HL-60 (cell line): ENCODE measurements around the gene SNX8.
"Not testable (repeated sequence)": the region's sequence is repeated elsewhere in the genome, so short reads cannot be mapped to it uniquely, and the experiment has no call there.

ENCODE experiments used
- GABPA ChIP-seq: IDR thresholded peaks from 2 replicates; pipeline ENCODE4 v1.6.1; 2012; ENCODE audit warnings: low read depth
- POLR2AphosphoS5 ChIP-seq: IDR thresholded peaks from 2 replicates; pipeline ENCODE4 v1.6.1; 2012; ENCODE audit warnings: low read depth
- TF ChIP-seq, protein P1 (sequence below): IDR thresholded peaks from one replicate; pipeline ENCODE4 v1.5.1; 2011; ENCODE audit warnings: low read length, control low read depth, inconsistent platforms; ENCODE audit not compliant: insufficient read depth
- TF ChIP-seq, protein P2 (sequence below): IDR thresholded peaks from 2 replicates; pipeline ENCODE4 v1.6.1; 2012; ENCODE audit warnings: low read depth; ENCODE audit not compliant: insufficient replicate concordance

DNA sequence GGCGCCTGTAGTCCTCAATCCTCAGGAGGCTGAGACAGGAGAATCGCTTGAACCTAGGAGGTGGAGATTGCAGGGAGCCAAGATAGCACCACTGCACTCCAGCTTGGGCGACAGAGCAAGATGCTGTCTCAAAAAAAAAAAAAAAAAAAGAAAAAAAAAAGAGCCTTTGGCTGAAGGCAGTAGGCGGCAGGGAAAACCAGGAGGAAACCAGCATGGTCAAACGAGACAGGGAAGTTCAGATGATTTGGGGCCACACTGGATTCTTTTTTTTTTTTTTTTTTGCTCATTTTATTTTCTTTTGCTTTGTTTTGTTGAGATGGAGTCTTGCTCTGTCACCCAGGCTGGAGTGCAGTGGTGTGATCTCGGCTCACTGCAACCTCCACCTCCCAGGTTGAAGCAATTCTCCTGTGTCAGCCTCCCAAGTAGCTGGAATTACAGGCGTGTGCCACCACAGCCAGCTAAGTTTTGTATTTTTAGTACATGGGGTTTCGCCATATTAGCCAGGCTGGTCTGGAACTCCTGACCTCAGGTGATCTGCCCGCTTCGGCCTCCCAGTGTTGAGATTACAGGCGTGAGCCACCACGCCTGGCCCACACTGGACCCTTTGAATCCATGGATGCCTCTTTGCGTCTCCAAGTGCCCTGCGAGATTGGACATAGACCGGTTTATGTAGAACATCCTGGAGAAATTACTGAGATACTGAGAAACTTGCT lies 33.3 kb upstream of the SNX8 start:
- TF ChIP-seq, protein P1, sequence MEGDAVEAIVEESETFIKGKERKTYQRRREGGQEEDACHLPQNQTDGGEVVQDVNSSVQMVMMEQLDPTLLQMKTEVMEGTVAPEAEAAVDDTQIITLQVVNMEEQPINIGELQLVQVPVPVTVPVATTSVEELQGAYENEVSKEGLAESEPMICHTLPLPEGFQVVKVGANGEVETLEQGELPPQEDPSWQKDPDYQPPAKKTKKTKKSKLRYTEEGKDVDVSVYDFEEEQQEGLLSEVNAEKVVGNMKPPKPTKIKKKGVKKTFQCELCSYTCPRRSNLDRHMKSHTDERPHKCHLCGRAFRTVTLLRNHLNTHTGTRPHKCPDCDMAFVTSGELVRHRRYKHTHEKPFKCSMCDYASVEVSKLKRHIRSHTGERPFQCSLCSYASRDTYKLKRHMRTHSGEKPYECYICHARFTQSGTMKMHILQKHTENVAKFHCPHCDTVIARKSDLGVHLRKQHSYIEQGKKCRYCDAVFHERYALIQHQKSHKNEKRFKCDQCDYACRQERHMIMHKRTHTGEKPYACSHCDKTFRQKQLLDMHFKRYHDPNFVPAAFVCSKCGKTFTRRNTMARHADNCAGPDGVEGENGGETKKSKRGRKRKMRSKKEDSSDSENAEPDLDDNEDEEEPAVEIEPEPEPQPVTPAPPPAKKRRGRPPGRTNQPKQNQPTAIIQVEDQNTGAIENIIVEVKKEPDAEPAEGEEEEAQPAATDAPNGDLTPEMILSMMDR = not testable (repeated sequence)
- TF ChIP-seq POLR2AphosphoS5, GABPA: not testable (repeated sequence)
- TF ChIP-seq, protein P2, sequence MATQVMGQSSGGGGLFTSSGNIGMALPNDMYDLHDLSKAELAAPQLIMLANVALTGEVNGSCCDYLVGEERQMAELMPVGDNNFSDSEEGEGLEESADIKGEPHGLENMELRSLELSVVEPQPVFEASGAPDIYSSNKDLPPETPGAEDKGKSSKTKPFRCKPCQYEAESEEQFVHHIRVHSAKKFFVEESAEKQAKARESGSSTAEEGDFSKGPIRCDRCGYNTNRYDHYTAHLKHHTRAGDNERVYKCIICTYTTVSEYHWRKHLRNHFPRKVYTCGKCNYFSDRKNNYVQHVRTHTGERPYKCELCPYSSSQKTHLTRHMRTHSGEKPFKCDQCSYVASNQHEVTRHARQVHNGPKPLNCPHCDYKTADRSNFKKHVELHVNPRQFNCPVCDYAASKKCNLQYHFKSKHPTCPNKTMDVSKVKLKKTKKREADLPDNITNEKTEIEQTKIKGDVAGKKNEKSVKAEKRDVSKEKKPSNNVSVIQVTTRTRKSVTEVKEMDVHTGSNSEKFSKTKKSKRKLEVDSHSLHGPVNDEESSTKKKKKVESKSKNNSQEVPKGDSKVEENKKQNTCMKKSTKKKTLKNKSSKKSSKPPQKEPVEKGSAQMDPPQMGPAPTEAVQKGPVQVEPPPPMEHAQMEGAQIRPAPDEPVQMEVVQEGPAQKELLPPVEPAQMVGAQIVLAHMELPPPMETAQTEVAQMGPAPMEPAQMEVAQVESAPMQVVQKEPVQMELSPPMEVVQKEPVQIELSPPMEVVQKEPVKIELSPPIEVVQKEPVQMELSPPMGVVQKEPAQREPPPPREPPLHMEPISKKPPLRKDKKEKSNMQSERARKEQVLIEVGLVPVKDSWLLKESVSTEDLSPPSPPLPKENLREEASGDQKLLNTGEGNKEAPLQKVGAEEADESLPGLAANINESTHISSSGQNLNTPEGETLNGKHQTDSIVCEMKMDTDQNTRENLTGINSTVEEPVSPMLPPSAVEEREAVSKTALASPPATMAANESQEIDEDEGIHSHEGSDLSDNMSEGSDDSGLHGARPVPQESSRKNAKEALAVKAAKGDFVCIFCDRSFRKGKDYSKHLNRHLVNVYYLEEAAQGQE = not testable (repeated sequence)
